HG03108 (cell line): ENCODE data around the gene STT3B.
"Not testable (repeated sequence)": the region's sequence is repeated elsewhere in the genome, so short reads cannot be mapped to it uniquely, and the experiment has no call there.

Experiments
- ATAC-seq: cut with Tn5 transposase; IDR thresholded peaks from one replicate; pipeline ENCODE4 v1.9.1; 2021; ENCODE audit warnings: moderate library complexity; ENCODE audit not compliant: unreplicated experiment

STT3B gene

DNA sequence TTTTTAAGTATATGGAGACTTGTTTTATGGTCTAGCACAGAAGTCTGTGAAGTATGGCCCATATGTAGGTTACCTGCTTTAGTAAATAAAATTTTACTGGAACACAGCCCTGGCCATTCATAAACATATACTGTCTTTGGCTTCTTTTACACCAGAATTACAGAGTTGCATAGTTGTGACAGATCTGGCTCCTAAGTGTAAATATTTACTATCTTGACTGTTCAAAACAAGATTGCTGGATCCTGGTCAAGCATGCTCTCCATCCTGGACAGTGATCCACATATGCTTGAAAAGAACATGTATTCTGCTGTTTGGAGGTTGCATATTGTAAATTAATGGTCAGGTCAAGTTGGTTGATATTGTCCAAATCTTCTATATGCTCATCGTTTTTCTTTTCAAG lies 57.9 kb downstream of the STT3B start:
- no peak for ATAC-seq

DNA sequence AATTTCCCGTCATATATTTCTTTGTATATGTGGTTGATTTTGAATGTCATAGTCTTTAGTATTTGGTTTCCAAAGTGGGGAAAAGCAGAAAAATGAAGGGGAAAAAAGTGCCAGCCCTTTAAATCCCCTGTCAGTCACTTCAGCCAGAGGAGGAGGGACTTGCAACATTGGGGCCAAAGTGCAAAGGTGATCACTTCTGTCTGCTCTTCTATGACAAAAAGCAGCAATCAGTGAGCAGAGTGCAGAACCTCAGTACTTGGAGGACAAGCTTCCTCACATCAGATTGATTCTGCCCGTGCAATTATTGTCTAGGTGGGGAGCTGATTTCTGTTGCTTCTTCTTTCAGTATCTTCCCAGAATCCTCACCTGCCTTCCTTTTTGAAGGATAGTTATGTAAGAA lies 60.0 kb downstream of the STT3B start:
- no peak for ATAC-seq

GRCh38 chr3:31596176-31596575 lies 63.5 kb downstream of the STT3B start:
- ATAC-seq = no peak

- ATAC-seq = no peak
These were observed 67.7 kb downstream of the STT3B start for GRCh38 chr3:31600431-31600830.

DNA sequence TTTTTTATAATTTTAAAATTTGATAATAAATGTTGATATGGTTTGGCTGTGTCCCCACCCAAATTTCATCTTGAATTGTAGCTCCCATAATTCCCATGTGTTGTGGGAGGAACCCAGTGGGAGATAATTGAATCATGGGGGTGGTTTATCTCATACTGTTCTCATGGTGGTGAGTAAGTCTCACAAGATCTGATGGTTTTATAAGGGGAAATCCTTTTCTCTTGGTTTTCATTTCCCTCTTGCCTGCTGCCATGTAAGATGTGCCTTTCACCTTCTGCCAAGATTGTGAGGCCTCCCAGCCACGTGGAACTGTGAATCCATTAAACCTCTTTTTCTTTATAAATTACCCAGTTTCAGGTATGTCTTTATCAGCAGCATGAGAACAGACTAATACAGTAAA lies 72.6 kb downstream of the STT3B start:
- not testable (repeated sequence) for ATAC-seq

- ATAC-seq = no peak
These were observed 73.7 kb downstream of the STT3B start for GRCh38 chr3:31606453-31606852.

GRCh38 chr3:31610700-31611275 lies 78.1 kb downstream of the STT3B start:
- ATAC-seq = no peak

- no peak for ATAC-seq
These were observed 80.5 kb downstream of the STT3B start for GRCh38 chr3:31613177-31613576.

DNA sequence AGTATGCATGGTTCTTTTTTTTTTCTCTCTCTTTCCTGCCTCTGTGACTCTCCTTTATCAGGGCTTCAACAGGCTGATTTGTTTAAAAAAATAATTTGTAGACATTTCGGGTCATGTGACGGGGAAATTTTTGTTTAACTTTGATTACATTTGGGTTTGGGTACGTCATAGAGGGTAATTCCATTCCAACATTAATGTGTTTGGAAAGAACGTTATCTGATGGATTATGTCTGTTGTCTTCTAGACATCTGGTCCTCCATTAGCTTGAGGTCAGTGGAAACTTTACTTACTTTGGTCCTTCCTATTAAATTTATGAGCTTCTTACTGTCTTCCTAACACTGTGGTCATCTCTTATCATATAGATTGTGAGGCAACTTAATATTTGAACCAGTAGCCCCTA lies 80.9 kb downstream of the STT3B start:
- ATAC-seq = no peak

DNA sequence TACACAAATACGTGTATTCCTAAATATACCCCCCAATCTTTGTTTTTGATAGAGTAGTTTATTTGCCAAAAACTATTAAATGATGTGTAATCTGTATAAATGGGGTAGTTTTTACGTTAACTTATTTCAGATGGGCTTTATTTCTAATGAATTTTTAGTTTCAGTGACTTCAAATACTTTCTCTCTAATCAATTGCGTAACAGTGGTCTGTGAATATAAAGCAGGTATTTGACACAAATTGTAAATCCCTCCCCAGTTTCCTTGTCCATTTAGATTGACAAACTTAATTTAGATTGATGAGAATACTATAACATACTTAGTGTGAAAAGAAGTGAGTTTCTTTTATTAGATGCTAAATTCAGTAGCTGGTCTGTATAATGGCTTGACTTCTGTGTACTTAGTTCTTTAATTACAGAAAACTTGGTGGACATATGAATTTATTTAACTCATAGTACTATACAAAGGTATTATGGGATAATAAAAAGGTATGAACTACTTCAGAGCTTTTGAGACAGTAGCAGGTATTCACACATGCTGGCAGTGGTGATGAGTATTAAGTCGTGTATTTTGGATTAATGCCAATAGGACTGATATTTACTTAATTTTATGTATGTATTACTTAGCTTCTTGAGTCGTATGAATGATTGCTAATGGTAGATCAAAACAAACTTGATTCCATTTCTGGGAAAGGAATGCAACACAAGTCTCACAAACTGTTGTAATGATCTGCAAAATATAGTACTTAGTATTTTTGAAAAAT lies 81.6 kb downstream of the STT3B start:
- no peak for ATAC-seq

GRCh38 chr3:31615071-31615875 lies 82.5 kb downstream of the STT3B start:
- ATAC-seq = no peak

GRCh38 chr3:31616711-31617110 lies 84.0 kb downstream of the STT3B start:
- no peak for ATAC-seq

DNA sequence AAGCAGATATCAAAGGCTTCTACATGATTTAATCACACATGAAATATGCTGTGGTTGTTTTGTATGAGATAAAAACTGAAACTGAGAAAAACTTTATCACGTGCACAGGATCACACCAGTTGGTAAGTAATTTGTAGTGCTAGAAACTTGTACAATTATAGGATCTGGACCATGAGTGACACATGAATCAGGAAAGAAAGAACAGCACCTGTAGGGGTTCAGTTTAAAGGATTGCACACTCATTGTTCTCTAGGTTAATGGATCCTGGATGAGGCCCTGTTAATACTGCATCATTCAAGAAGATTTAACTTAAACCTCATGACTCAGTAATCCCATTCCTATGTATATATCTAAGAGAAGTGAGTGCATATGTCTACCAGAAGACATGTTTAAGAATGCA lies 87.9 kb downstream of the STT3B start:
- ATAC-seq = no peak

GRCh38 chr3:31621314-31621713 lies 88.6 kb downstream of the STT3B start:
- ATAC-seq = no peak

DNA sequence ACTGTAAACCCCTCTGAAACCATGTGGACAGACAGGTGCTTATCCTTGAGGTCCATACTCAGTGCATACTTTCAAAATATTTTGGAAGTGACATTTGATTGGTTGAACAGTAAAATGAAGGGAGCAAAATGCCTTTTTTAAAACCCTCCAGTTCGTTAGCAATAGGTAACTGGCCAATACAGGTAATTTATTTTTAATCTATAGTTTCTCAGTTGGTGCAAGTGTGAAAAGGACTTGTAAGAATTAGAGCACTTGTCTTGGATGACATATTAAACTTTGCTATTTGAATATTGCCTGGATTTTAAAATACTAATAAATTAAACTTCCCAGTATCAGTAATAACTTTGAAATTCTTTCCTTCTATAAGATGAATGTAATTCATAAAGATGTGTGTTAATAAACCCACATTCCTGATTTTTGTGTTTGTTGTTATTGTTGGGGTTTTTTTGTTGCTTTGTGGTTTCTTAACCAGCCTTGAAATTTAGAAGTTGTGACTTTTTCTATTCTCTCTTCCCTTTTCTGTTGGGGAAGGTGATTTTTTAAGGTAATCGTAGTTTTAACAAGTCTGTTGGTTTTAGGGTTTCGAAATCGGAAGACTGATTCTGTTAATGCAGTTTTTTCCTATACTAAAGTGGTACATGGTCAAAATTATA lies 90.0 kb downstream of the STT3B start:
- peak; percentile 64 for ATAC-seq

GRCh38 chr3:31624083-31624709 lies 91.5 kb downstream of the STT3B start:
- no peak for ATAC-seq

GRCh38 chr3:31625358-31625757 lies 92.6 kb downstream of the STT3B start:
- no peak for ATAC-seq

- ATAC-seq = no peak
These were observed 96.3 kb downstream of the STT3B start for GRCh38 chr3:31629054-31629453.

GRCh38 chr3:31634476-31634875 lies 101.8 kb downstream of the STT3B start:
- no peak for ATAC-seq

GRCh38 chr3:31635545-31635944 lies 102.8 kb downstream of the STT3B start:
- ATAC-seq = no peak

- no peak for ATAC-seq
These were observed 103.3 kb downstream of the STT3B start for GRCh38 chr3:31636049-31636448.
